Thymus (tissue), 11 donors: ENCODE data around the gene ING3. TPM values are rescaled to one million over a fixed set of nuclear protein-coding genes. Genes with fewer than 3 reads are reported as not detected.

Experiments used
- DNase-seq, 9 donors: peaks; one replicate each; pipeline ENCODE4 v3.0.0-alpha.2; 2013; ENCODE audit warnings: low spot score in 9 of 9, low read depth in 6 of 9, missing footprints in 1 of 9
- H3K27ac ChIP-seq, 2 donors: one replicate each; pipeline ENCODE4 v1.5.1; 2013; ENCODE audit warnings: control low read depth in 1 of 2, low read depth in 1 of 2, low read length in 1 of 2, mild to moderate bottlenecking in 1 of 2, moderate library complexity in 1 of 2
- H3K27me3 ChIP-seq, 2 donors: one replicate each; pipeline ENCODE4 v1.5.1; 2013; ENCODE audit warnings: low read length in 1 of 2; ENCODE audit not compliant: control insufficient read depth in 2 of 2, insufficient read depth in 1 of 2
- H3K36me3 ChIP-seq, 2 donors: one replicate each; pipeline ENCODE4 v1.5.1; 2013; ENCODE audit warnings: low read length in 1 of 2, mild to moderate bottlenecking in 1 of 2, moderate library complexity in 1 of 2; ENCODE audit not compliant: control insufficient read depth in 2 of 2, insufficient read depth in 2 of 2
- H3K4me1 ChIP-seq, 2 donors: one replicate each; pipeline ENCODE4 v1.5.1; 2013; ENCODE audit warnings: low read length in 2 of 2; ENCODE audit not compliant: control insufficient read depth in 2 of 2, insufficient read depth in 2 of 2
- H3K4me3 ChIP-seq, 2 donors: one replicate each; pipeline ENCODE4 v1.5.1; 2013; ENCODE audit warnings: low read length in 2 of 2, control low read depth in 1 of 2, mild to moderate bottlenecking in 1 of 2
- H3K9me3 ChIP-seq, 2 donors: one replicate each; pipeline ENCODE4 v1.5.1; 2013; ENCODE audit warnings: low read length in 1 of 2, mild to moderate bottlenecking in 1 of 2; ENCODE audit not compliant: control insufficient read depth in 2 of 2, insufficient read depth in 1 of 2
- WGBS: extraction: QIAGEN DNeasy Blood & Tissue Kit; methylation state at CpG from one replicate; pipeline ENCODE4 v1.1.7; 2013; 5-methylcytosine and 5-hydroxymethylcytosine counted together
- polyA plus RNA-seq: library from polyadenylated mRNA; stranded (reverse); fragments of 200-250 nt; gene quantifications from one replicate; pipeline ENCODE4 v1.2.3, GENCODE V29; 2013
- total RNA-seq: library from RNA; stranded (reverse); fragments of 120-200 nt; gene quantifications from one replicate; pipeline ENCODE4 v1.2.4, GENCODE V29; 2013
- donor health status: healthy.

Gene ING3
- total and polyA plus RNA-seq, 2 donors, result 16.4 to 27.2 TPM

- Histone ChIP-seq H3K9me3 (no peaks in the 10 kb centered on the region), H3K36me3 (no peaks in the 10 kb centered on the region), H3K27ac (no peak overlapping the region), H3K4me3 (no peak overlapping the region), H3K4me1 (no peaks in the 10 kb centered on the region), H3K27me3 (no peaks in the 10 kb centered on the region)
- DNase-seq, result no peak
- 73% methylated on average over 5 of the region's 5 CpGs for WGBS
Observed at GRCh38 chr7:121024611-121025010, 74.0 kb downstream of the ING3 start.

GRCh38 chr7:121026159-121026558, 75.6 kb downstream of the ING3 start:
- Histone ChIP-seq H3K4me1 (no peaks in the 10 kb centered on the region), H3K36me3 (no peaks in the 10 kb centered on the region), H3K9me3 (no peaks in the 10 kb centered on the region), H3K27ac (no peak overlapping the region), H3K4me3 (no peak overlapping the region), H3K27me3 (no peaks in the 10 kb centered on the region)
- WGBS, result 99% methylated on average over 1 of the region's 1 CpG
- no peak for DNase-seq

- Histone ChIP-seq H3K4me3 (no peak overlapping the region), H3K27ac (no peak overlapping the region), H3K27me3 (no peaks in the 10 kb centered on the region), H3K9me3 (no peaks in the 10 kb centered on the region), H3K36me3 (no peaks in the 10 kb centered on the region), H3K4me1 (no peaks in the 10 kb centered on the region)
- 87% methylated on average over 3 of the region's 3 CpGs for whole genome bisulfite sequencing
- DNase-seq, result no peak
Observed at GRCh38 chr7:121026577-121027111, 76.1 kb downstream of the ING3 start.

Other genes starting within 250 kb of the ING3 start
- 3.5 TPM for gene TSPAN12, start 92.6 kb upstream of the ING3 start, total RNA-seq
- gene TSPAN12, start 92.6 kb upstream of the ING3 start, polyA plus RNA-seq, result 7.8 TPM
- 2.2 TPM for gene CPED1, start 37.9 kb downstream of the ING3 start, total RNA-seq
- 1.9 TPM for gene CPED1, start 37.9 kb downstream of the ING3 start, polyA plus RNA-seq